Caki2 (cell line): Measurements from ENCODE around the gene NXPH2. TPM values are rescaled to one million over a fixed set of nuclear protein-coding genes. Genes with fewer than 3 reads are reported as not detected.

ENCODE experiments used
- DNase-seq: peaks from one replicate; pipeline ENCODE4 v3.0.0-alpha.2; 2015; ENCODE audit warnings: low read depth
- in situ Hi-C: cut with HindIII; loops from 2 replicates; pipeline ENCODE4 v1.10.0; 2016; ENCODE audit warnings: low sequenced_read_pairs, low pct_unique_long_range_greater_than_20kb, mixed read lengths
- total RNA-seq: library from RNA; depleted of rRNA; stranded (reverse); fragments of >200 nt; shearing (Covaris generic); gene quantifications from 2 replicates; pipeline ENCODE4 v1.2.3, GENCODE V29; 2014; ENCODE audit warnings: low replicate concordance

The NXPH2 gene
- total RNA-seq, 1 experiment from 2014 or later: 1.6 TPM

DNA sequence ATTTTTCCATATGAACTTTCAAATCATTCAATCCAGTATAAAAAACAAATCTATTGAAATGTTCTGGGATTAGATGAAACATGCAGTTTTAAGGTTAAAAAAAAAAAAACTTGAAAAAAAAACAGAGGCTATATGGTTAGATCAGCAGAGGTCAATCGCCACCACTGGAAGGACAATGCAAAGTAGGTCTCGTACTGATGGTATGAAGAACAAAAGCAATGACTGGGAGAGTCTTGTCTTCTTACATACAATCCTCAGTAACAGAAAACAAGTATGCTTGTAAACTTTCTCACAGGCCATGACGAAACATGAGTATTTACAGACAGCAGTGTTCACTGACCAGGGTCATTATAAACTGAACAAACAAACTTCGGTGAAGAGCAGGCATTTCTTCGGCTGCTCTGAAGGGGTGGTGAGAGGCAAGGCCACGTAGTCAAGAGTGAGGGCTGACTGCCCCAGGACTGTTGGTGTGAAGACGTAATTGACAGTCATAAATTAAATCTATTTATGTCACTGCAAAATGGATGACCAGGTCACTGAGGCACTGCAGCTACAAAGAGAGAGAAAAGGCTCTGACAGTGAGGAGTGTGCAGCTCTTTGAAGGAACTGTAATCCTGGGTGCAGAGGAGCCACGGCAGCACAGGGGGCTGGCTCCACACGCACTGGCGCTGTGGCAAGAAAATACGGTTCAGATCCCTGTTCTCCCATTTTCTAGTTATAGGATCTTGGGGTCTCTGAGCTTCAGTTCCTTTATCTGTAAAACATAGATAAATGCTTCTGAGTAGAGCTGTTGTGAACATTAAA lies 60.0 kb downstream of the NXPH2 start:
- DNase-seq: no peak
- in situ Hi-C loops: no loop called here

DNA sequence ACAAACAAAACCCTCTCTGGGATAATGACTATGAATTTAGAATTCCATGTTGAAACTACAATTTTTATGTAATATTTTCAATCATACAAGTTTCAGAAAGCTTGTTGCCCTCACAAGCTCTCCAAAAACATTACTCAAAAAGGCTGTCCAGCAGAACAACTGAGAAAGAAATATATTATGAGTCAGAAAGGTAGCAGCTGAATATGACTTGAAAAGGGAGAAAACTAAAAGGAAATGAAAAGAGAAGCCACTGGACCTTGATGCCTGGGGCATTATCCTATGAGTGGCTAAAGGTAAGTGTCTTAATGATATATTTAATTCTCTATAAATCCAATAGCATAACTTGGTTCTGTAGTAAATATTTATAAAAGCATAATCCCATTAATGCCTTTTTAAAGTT lies 61.8 kb downstream of the NXPH2 start:
- in situ Hi-C loops: no loop called here
- DNase-seq: no peak

DNA sequence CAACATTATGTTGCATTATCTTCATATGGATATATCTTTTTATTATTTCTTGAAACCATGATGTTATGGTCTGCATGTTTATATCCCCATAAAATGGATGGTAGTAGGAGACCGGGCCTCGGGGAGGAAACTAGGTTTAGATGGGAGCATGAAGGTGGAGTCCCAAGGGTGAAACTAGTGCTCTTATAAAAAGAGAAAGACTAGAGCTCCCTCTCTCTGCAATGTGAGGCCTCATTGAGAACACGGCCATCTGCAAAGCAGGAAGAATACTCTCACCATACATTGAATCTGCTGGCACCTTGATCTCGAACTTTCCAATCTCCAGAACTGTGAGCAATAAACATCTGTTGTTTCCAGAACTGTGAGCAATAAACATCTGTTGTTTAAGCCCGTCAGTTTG lies 64.0 kb downstream of the NXPH2 start:
- no peak for DNase-seq
- in situ Hi-C loops: no loop called here

DNA sequence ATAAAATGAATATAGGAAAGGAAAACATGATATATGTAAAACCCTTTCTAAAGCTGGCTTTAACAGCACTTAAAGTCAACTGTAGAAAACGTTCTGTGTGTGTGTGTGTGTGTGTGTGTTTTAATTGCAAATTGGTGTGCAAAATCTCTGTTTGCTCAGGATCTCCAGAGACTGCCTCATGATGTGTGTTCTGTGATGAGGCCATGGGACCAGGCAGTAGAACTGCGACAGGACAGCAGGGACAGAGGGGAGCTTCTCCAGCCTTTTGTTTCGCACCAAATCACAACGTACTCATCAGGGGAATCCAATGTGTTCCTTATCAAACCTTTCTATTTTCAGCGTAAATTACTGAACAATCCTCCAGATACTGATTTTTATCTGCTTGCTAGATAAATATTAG lies 66.7 kb downstream of the NXPH2 start:
- in situ Hi-C loops: no loop called here
- DNase-seq: no peak

DNA sequence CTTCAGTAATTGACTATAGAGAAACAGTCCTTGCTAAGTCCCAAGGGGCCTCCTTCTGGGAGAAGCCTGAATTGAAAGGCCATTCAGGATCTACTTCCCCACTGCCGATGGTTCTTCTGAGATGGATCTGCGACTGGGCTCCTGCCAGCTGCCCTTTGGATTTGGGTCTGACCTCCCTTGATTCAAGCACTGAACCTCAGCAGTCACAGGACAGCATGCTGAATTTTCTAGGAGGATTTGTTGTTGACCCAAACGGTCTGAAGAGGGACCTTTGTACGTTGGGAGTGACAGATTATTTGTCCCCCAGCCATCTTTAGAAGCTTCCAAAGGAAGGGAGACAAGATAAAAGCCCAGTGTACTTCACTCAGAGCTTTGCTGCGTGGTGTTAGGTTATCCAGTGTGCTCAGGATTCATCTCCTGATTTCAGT lies 67.1 kb downstream of the NXPH2 start:
- DNase-seq: no peak
- in situ Hi-C loops: no loop called here

DNA sequence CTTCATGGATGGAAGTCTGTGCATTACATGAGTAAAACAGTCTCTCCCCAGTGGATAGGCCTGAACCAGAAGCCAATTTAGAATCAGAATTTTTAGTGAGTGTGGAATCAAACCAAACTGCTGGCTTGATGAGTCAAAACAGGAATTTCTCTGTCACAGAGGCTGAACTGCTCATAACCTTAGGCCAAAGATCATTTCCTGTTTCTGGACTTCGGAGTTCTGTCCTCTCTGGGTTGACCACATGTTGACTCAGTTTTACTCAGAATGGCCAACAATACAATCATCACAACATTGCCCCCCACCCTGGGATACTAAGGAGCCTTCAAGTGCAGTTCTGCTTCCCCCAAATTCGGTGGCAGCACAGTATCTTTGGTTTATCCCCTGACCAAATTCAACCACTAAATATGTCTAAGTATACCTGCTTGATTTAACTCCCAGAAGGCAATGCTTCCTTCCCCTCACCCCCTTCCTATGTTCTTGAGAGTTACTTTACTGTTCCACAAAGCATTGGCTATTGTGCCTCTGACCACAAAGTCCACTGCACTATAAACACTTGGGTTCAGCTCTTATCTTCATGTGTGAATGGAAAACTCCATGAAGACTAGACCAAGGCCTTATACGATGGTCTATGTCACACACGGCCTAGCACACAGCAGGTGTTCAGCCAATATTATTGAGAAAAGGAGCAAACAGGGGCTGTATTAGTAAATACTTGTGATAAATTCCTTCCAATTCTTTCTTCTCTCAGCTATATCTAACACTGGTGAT lies 67.8 kb downstream of the NXPH2 start:
- DNase-seq: no peak
- in situ Hi-C loops: no loop called here

DNA sequence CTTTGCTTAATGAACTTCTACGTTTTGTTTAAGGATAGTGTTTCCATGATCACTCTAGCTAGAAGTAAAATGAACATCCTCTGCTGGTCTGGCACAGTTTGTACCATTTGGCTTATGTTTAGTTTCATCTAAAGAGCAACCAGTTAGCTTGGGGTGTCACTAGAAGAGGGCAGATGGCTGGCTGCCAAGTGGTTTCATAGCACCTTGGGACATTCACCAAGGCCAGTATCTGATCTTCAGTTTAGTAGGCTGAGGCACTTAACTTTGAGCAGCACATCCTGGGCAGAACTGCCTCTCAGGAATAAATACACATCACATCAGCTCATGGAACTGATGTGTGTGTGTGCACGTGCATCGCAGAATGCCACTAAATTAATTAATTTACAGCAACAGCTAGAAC lies 68.4 kb downstream of the NXPH2 start:
- no peak for DNase-seq
- in situ Hi-C loops: no loop called here

DNA sequence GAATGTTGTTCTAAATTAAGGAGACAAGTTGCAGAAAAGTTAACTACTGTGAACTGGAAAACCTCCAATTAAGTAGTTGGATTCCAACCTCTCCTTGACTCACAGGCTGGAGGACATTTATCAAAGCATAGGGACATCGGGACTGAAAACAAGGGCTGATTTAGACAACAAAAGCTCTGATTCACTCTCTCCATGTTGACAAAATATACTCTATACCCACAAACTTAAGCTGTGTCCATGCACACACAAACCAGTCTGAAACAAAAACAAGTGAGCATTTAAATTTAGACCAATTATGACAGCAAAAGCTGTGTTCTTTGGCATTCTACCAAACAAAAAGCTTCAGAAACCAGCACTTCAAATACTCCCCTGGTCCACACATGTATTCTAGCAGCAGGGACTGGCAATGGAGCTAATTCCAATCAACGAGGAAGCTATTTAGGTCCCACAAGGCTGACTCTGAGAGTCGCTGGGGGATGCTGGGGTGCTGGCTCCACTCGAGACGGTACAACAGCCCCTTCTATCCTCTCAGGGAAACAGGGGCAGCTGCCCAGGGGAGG lies 71.4 kb downstream of the NXPH2 start:
- in situ Hi-C loops: no loop called here
- DNase-seq: no peak

DNA sequence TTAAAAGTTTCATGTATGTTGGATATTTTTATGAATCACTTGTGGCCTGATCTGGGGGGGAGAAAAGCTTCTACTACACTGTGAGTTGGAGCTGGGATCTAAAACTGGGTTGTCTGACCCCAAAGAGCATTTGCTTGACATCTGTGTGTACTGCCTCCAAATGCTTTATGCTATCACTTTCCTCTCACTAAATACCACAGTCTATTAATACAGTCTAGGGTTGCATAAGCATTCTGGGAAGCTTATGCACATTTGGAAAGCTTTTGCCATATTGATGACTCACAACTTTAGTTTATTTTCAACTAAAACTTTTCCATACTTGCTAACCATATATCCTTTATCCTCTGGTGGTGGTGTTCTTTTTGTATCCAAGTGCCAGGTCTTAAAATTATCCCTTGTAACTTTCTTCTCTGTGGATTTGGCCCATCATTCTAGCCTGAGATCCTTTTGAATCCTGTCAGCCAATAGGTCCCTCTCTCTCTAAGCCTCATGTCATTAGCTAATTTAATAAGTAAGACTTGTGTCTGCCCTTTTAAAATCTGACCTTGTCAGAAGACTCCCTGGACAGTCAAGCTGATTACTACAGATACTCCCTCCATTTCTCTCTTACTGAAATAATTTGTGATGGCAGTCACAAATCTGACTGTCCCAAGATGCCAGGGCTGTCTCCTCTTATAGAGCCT lies 72.7 kb downstream of the NXPH2 start:
- in situ Hi-C loops: no loop called here
- DNase-seq: no peak

DNA sequence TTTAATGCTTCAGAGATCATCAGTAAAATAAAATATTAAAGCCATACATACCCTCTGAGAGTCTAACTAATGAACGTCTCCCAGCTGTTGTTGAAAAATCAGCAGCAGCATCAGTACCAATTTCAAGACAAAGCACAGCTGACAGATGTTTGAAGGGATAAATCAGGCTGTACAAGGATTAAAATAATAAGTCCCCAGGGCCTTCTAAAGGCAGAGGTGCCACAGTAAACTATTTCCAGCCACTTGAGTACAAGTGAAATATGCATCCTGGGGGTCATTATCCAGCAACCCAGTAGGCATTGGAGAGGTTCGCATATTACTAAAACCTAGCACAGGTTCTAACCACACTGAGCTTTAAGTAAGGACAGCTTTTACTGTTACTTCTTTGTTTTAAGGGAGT lies 76.9 kb downstream of the NXPH2 start:
- no peak for DNase-seq
- in situ Hi-C loops: no loop called here

DNA sequence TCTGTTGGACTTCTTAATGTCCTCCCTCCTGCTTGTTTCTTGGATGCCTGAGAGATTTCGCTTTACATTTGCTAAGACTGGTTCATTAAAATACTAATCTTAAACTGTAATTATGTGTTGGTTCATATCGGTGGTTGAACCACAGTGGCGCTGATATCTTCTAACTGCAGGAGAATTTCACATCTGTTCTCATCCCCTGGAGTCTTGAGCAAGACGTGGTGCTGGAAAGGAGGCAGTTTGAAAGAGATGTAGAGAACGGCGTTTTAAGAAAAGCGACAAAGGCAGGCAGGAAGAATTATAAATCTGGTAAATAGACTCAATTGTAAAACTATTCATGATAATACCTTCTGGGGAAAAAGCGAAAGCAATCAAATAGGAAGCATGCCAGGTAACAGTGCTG lies 79.5 kb downstream of the NXPH2 start:
- no peak for DNase-seq
- in situ Hi-C loops: no loop called here

DNA sequence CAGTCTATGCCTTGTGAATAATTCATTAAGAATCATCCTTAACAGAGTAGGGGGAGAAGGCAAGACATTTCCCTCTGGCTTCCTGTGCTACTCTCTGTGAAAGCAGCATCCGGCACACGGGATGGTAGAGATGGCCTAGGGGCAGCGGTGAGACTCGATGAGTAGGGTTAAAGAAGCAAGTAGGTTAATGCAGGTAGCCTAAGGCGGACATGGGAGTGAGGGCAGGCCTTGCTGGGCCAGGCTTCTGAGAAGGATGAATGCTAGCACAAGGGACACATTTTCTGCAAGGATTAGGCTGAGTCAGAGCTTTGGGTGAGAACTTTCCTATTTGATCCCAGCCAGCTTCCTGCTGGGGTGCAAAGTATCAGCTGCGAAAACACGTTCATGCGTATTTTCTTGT lies 80.8 kb downstream of the NXPH2 start:
- no peak for DNase-seq
- in situ Hi-C loops: no loop called here

DNA sequence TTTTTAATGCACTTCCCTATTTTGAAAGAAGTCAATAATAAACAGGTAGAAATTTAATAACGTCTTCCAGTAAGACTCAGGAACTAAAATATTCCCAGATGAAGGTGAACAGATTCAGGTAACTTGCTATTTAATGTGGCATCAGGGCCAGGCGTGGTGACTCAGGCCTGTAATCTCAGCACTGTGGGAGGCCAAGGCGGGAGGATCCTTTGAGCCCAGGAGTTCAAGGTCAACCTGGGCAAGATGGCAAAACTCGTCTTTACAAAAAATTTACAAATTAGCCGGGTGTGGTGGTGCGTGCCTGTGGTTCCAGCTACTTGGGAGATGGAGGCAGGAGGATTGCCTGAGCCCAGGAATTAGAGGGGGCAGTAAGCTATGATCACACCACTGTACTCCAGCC lies 81.8 kb downstream of the NXPH2 start:
- in situ Hi-C loops: no loop called here
- DNase-seq: no peak

DNA sequence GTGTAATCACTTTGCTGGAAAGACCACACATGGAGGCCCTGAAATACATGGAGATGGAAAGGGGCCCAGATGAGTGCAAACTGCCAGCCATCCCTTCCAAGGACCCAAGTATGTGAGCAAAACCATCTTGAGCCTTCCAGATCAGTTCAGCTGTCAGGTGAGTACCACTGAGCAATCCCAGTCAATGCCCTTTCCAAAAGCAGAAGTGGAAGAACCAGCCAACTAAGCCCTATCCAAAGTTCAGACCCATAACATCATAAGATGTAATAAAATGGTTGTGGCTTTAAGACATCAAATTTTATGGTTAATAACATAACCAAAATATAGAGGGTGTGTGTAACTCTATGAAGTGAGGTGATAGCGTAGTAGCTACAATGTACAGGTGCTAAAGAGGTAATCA lies 88.5 kb downstream of the NXPH2 start:
- in situ Hi-C loops: no loop called here
- no peak for DNase-seq

DNA sequence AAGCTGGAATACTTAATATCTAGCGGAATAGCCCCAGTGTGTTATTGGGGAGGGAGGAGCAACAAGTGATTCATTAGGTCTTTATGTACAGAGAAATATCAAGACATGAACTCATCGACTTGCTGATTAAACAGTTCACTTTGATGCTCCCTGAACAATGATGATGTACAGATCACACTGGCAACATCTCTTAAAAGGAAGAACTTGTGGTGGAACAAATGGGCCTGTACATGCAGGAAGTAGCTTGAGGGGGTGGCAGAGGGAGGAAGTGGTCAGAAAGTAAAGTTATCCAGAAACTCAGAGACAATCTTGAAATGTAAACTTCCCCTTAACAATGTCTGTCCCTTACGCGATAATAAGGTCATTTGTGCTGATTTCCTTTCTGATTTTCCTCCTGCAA lies 90.5 kb downstream of the NXPH2 start:
- in situ Hi-C loops: no loop called here
- no peak for DNase-seq

DNA sequence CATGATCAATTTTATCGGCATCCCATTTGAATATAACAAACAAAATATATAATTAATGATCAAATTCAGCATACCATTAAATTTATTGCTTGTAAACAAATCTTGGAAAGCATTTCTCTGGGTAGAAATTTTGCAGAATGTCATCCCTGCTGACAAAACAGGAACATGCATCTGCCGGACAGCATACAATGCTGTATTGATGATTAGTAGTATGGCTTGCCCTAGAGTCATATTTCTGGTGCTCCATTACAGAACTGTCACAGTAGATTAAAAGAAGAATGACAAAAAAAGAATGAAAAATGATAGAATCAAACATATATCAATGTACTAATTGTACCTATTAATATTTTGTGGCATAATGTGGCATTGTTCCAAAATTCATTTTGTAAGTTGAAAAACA lies 98.0 kb downstream of the NXPH2 start:
- in situ Hi-C loops: no loop called here
- no peak for DNase-seq

DNA sequence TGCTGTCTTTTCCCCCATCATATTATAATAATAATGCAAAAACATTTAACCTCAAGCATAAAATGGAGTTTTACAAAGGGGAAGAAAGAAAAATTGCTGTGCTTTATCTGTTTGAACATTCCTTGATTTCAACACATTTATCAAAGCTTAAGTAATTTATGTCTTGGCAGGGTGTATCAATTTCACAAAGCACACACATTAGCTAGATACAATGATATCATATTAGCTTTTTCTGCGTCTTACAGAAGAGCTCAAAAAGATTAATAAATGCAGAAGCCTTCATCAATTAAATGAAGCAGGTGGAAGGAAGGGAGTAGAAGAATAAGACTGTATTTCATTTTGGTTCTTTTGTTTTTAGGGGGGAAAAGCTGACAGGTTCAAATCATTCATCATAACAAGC lies 103.0 kb downstream of the NXPH2 start:
- DNase-seq: no peak
- in situ Hi-C loops: no loop called here

DNA sequence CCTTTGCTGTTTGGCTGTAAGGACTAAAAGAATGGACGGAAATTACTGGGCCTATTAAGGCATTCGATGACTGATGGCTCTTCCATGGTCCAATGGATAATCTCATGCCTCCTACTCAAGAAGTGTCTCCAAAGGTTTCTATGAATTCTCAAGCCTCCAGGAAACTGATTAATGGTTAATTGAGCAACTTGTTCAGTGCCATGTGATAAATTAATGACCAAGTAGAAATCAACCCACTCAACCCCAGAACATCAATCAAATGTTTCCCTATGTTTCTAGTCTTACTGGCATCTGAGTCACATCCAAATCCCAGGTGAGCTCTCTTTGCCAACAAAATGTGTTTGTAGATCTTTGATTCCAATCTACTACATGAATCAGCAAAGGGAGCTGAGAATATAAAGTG lies 103.6 kb downstream of the NXPH2 start:
- in situ Hi-C loops: no loop called here
- DNase-seq: peak; percentile 76

DNA sequence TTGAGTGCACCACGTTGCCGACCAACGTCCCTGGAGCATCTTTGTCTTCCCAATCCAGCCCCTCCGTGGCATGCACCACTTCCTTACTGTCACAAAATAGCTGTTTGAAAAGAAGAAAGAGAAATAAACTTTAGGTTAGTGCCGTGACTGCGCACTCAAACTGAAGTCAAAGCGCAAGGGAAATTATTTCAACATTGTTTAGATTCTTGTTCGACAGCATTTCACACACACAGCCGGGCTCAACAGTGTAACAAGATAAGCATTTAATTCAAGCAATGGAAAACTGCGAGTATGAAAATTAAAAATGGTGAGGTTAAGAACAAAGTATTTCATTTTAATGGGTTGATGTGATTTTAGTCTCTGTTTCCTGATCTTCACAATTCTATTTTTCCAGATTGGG lies 108.6 kb downstream of the NXPH2 start:
- no peak for DNase-seq
- in situ Hi-C loops: no loop called here
